Body of pancreas (tissue), 4 donors: Measurements from ENCODE around the gene PAGR1. TPM values are rescaled to one million over a fixed set of nuclear protein-coding genes. Genes with fewer than 3 reads are reported as not detected.
"Not testable (repeated sequence)": the region's sequence is repeated elsewhere in the genome, so short reads cannot be mapped to it uniquely, and the experiment has no call there.

Experiments used
- ATAC-seq: fragments of 150-250 bp; one replicate; pipeline ENCODE4 v1.9.1; 2016
- DNase-seq, 4 donors: peaks; one replicate each; pipeline ENCODE4 v3.0.0-alpha.2; 2019
- H3K27ac ChIP-seq, 4 donors: fragments of 200-600 bp; sonication (generic); 1 replicate in 3 of 4; 2 replicates in 1 of 4; pipeline versions ENCODE4 v1.5.1 to v1.6.1; 2016 to 2019; ENCODE audit warnings: mild to moderate bottlenecking in 1 of 4, mixed read lengths in 1 of 4, moderate library complexity in 1 of 4
- H3K27me3 ChIP-seq, 2 donors: fragments of 200-600 bp; sonication (generic); one replicate each; pipeline ENCODE4 v1.6.0; 2016; ENCODE audit warnings: mild to moderate bottlenecking in 1 of 2
- H3K36me3 ChIP-seq, 2 donors: fragments of 200-600 bp; sonication (generic); replicated peaks in 1 of 2; 2 replicates each; pipeline ENCODE4 v1.5.1; 2016; ENCODE audit warnings: low read depth in 2 of 2; ENCODE audit not compliant: insufficient read depth in 1 of 2
- H3K4me1 ChIP-seq: fragments of 200-600 bp; sonication (generic); one replicate; pipeline ENCODE4 v1.6.0; 2016
- H3K4me3 ChIP-seq, 2 donors: fragments of 200-600 bp; sonication (generic); 1 replicate in 1 of 2; 2 replicates in 1 of 2; pipeline ENCODE4 v1.5.1; 2016 to 2019
- H3K9me3 ChIP-seq, 3 donors: fragments of 200-600 bp; sonication (generic); 1 replicate in 2 of 3; 2 replicates in 1 of 3; pipeline ENCODE4 v1.5.1; 2016
- POLR2A ChIP-seq, 3 donors: fragments of 450-650 bp; IDR thresholded peaks; one replicate each; pipeline ENCODE4 v1.6.1; 2016; ENCODE audit warnings: antibody characterized with exemption in 3 of 3, mild to moderate bottlenecking in 2 of 3
- WGBS, 2 donors: methylation state at CpG; one replicate each; pipeline ENCODE4 v1.1.5; 2017; 5-methylcytosine and 5-hydroxymethylcytosine counted together
- intact Hi-C: fragments of 100-400 bp; cut with DNase I; formaldehyde crosslinking; loops from one replicate; pipeline ENCODE4 v1.15.1; 2023
- total RNA-seq, 2 donors: library from RNA; depleted of rRNA; stranded (reverse); fragments of >200 nt; gene quantifications; one replicate each; pipeline ENCODE4 v1.1.0, GENCODE V29; 2016
- TF ChIP-seq, protein P1 (sequence below), 7 experiments: fragments of 450-650 bp in 4 of 7; fragments of 200-600 bp in 3 of 7; sonication (generic) in 3 of 7; IDR thresholded peaks; one replicate each; pipeline ENCODE4 v1.5.1; 2016 to 2019; ENCODE audit warnings: antibody characterized with exemption in 7 of 7

PAGR1 gene
- total RNA-seq, 2 donors from 2014 or later: 27.5 to 63.9 TPM

DNA sequence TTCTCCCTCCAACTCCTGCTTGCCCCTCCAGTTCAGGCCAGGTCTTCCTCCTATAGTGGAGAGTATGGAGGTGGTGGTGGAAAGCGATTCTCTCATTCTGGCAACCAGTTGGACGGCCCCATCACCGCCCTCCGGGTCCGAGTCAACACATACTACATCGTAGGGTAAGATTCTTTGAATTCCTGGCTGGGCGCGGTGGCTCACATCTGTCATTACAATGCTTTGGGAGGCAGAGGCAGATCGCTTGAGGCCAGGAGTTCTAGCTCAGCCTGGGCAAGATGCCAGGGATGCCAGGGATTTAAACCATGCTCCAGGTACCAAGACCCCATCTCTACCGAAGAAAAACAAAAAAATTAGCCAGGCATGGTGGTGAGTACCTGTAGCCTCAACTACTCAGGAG lies 36.5 kb upstream of the PAGR1 start:
- no peaks in the 10 kb centered on the region for H3K27me3 ChIP-seq
- no peaks in the 10 kb centered on the region for H3K9me3 ChIP-seq
- no peak for TF ChIP-seq POLR2A (IDR thresholded peaks at IDR 0.05)
- TF ChIP-seq, protein P1, sequence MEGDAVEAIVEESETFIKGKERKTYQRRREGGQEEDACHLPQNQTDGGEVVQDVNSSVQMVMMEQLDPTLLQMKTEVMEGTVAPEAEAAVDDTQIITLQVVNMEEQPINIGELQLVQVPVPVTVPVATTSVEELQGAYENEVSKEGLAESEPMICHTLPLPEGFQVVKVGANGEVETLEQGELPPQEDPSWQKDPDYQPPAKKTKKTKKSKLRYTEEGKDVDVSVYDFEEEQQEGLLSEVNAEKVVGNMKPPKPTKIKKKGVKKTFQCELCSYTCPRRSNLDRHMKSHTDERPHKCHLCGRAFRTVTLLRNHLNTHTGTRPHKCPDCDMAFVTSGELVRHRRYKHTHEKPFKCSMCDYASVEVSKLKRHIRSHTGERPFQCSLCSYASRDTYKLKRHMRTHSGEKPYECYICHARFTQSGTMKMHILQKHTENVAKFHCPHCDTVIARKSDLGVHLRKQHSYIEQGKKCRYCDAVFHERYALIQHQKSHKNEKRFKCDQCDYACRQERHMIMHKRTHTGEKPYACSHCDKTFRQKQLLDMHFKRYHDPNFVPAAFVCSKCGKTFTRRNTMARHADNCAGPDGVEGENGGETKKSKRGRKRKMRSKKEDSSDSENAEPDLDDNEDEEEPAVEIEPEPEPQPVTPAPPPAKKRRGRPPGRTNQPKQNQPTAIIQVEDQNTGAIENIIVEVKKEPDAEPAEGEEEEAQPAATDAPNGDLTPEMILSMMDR (IDR thresholded peaks at IDR 0.05): no peak
- DNase-seq: peak in 1 of 4 donors; percentile 22
- intact Hi-C loops: no loop called here
- H3K4me3 ChIP-seq: no peak overlapping the region
- H3K4me1 ChIP-seq: peaks cover 27% of the 10 kb centered on the region
- no peak for ATAC-seq
- 55 to 84% methylated on average over 9 to 10 of the region's 10 CpGs for WGBS, 2 donors
- H3K27ac ChIP-seq: no peak overlapping the region
- H3K36me3 ChIP-seq: no peaks in the 10 kb centered on the region

DNA sequence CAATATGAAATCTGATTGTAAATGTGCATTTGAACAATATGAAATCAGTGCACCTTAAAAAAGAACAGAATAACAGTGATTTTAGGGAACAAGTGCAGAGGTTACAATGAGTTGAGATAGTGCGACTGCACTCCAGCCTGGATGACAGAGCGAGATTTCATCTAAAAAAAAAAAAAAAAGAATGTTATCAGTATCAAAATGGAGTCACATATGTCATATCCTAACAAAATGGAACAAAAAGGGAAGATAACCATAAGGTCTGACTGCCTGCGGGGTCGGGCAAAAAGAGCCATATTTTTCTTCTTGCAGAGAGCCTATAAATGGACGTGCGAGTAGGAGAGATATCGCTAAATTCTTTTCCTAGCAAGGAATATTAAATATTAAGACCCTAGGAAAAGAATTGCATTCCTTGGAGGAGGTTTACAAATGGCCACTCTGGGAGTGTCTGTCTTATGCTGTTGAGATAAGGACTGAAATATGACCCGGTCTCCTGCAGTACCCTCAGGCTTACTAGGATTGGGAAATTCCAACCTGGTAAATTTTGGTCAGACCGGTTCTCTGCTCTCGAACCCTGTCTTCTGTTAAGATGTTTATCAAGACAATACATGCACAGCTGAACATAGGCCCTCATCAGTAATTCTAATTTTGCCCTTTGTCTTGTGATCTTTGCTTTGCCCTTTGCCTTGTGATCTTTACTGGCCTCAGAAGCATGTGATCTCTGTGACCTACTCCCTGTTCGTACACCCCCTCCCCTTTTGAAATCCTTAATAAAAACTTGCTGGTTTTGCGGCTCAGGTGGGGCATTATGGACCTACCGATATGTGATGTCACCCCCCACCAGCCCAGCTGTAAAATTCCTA lies 32.6 kb upstream of the PAGR1 start:
- H3K36me3 ChIP-seq, intact Hi-C loops, H3K27me3 ChIP-seq, ATAC-seq, DNase-seq, H3K27ac ChIP-seq, H3K4me3 ChIP-seq, H3K9me3 ChIP-seq: not testable (repeated sequence)
- peaks cover 26% of the 10 kb centered on the region for H3K4me1 ChIP-seq
- 76 to 81% methylated on average over 13 of the region's 13 CpGs for WGBS, 2 donors

DNA sequence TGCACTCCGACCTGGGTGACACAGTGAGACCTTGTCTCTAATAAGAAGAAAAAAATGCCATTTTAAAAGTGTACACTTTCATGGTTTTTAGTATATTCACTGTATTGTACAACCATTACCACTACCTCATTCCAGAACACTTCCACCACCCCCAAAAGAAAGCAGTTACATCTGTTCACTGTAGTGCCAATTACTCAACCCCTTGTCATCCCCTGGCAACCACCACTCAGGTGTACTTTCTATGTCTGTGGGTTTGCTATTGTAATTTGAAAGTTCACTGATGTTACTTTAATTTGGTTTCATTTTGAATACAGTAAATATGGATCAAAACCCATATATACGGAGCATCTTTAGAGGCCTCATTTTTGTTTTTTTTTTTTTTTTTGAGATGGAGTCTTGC lies 31.8 kb upstream of the PAGR1 start:
- no peaks in the 10 kb centered on the region for H3K27me3 ChIP-seq
- no peak for ATAC-seq
- intact Hi-C loops: no loop called here
- 92 to 93% methylated on average over 2 of the region's 2 CpGs for WGBS, 2 donors
- DNase-seq: no peak
- H3K4me3 ChIP-seq: no peak overlapping the region
- H3K4me1 ChIP-seq: peaks cover 18% of the 10 kb centered on the region
- no peaks in the 10 kb centered on the region for H3K36me3 ChIP-seq
- TF ChIP-seq POLR2A (IDR thresholded peaks at IDR 0.05): no peak
- TF ChIP-seq, protein P1 (IDR thresholded peaks at IDR 0.05): no peak
- no peaks in the 10 kb centered on the region for H3K9me3 ChIP-seq
- no peak overlapping the region for H3K27ac ChIP-seq

DNA sequence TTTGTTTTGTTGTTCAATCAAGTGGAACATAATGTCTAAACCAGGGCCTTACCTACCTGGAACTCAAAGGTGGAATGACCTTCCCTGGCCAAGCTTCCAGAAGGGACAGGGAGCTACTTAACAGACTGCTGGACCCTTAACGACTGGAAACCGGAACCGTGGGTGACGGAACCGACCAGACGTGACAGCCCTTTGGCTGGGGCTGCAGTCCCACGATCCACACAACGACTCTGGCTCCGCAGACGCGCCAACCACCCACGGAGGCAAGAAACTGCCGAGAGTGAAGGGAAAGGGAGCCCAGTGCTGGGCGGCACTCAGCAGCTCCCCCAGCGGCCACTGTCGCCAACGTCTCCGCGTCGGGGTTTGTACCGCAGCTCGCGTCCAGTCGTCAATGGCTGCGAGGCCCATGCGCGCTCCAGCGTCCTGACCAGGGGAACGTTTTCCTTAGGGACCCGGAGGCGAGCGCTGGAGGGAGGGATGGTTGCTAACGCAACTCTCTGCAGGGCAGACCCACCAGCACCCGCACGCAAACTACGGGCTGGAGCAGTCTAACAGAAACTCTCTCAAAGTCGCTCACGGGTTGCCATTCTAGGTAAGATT lies 31.0 kb upstream of the PAGR1 start:
- DNase-seq (peak; percentile 70 to 80 (median 74)), ATAC-seq (peak; percentile 91)
- Histone ChIP-seq H3K36me3 (no peaks in the 10 kb centered on the region), H3K27ac (no peak overlapping the region), H3K9me3 (no peaks in the 10 kb centered on the region), H3K4me3 (no peak overlapping the region), H3K27me3 (no peaks in the 10 kb centered on the region), H3K4me1 (peaks cover 19% of the 10 kb centered on the region)
- TF ChIP-seq, protein P1 (IDR thresholded peaks at IDR 0.05): peak; percentile 64 to 85 (median 77)
- TF ChIP-seq POLR2A (IDR thresholded peaks at IDR 0.05): peak in 1 of 3 donors; percentile 25
- 14 to 16% methylated on average over 26 to 35 of the region's 38 CpGs for WGBS, 2 donors
- intact Hi-C loops: no loop called here

DNA sequence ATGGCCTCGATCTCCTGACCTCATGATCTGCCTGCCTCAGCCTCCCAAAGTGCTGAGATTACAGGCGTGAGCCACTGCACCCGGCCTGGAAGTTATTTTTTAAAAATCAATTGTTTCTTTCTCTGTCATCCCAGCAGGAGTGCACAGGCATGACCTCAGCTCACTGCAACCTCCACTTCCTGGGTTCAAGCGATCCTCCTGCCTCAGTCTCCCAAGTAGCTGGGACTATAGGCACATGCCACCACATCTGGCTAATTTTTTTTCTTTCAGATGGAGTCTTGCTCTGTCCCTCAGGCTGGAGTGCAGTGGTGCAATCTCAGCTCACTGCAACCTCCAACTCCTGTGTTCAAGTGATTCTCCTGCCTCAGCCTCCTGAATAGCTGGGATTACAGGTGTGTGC lies 28.8 kb upstream of the PAGR1 start:
- H3K36me3 ChIP-seq, H3K27ac ChIP-seq, H3K4me3 ChIP-seq, ATAC-seq, intact Hi-C loops, H3K9me3 ChIP-seq, DNase-seq, H3K27me3 ChIP-seq: not testable (repeated sequence)
- 78 to 79% methylated on average over 4 of the region's 4 CpGs for WGBS, 2 donors
- peaks cover 32% of the 10 kb centered on the region for H3K4me1 ChIP-seq
